ENCODE measurements around the gene ENSA. TPM values are rescaled to one million over a fixed set of nuclear protein-coding genes. Genes with fewer than 3 reads are reported as not detected.
"Not testable (repeated sequence)": the region's sequence is repeated elsewhere in the genome, so short reads cannot be mapped to it uniquely, and the experiment has no call there.

ENSA gene
- total RNA-seq, 1 experiment from 2014 or later, result 254 TPM

DNA sequence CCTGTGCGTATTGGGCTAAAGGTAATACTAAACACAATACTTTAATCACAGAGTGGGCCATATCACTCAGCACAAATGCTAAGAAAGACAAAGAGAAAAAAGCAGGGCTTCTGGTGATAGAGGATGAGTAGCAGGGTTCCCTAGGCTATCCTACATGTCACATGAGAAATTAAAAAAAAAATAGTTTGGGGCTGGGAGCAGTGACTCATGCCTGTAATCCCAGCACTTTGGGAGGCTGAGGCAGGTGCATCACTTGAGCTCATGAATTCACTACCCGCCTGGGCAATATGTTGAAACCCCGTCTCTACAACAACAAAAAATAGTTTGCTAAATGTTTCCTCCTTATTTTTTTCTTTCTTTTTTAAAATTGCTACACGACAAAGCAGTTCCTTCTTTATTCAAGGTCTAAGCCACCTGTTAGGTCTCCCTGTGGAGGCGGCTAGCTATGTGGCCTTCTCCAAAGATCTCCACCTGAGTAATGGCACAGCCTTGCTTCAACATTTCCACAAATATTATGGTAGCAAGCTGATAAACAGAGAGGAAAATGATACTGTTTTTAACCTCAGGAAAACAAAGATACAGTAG is 1.5 kb downstream of the ENSA start (continued):
- TF ChIP-seq NR3C1 (CRISPR knock-in tag; conservative IDR thresholded peaks at IDR 0.05; ENCODE audit: low read depth), result no peak
- no peak for TF ChIP-seq RORB (CRISPR knock-in tag; IDR thresholded peaks at IDR 0.05)

DNA sequence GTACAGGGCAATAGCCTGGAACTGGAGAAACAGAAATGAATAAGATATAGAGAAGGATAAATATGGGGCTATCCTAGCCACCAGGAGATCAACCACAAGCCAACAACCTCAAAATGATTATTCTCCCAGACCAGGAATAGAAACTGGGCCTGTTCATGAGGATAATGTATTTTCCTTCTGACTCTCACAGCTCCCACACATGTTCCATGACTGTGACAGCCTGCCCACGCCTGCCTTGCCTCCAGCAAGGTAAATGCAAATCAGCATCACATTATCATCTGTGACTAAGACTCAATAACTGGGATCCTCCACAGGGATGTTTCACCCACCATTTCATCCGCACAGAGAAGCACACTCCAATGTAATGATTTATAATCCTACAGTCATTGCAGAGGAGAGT is 3.3 kb downstream of the ENSA start:
- TF ChIP-seq GABPB1 (CRISPR knock-in tag; IDR thresholded peaks at IDR 0.05) (no peak), PRRX2 (CRISPR knock-in tag; IDR thresholded peaks at IDR 0.05) (no peak), NR1H2 (CRISPR knock-in tag; IDR thresholded peaks at IDR 0.05) (no peak), ZNF396 (CRISPR knock-in tag; IDR thresholded peaks at IDR 0.05; ENCODE audit: borderline replicate concordance) (no peak), NR3C1 (CRISPR knock-in tag; conservative IDR thresholded peaks at IDR 0.05; ENCODE audit: low read depth) (no peak)
- TF ChIP-seq, protein P1, sequence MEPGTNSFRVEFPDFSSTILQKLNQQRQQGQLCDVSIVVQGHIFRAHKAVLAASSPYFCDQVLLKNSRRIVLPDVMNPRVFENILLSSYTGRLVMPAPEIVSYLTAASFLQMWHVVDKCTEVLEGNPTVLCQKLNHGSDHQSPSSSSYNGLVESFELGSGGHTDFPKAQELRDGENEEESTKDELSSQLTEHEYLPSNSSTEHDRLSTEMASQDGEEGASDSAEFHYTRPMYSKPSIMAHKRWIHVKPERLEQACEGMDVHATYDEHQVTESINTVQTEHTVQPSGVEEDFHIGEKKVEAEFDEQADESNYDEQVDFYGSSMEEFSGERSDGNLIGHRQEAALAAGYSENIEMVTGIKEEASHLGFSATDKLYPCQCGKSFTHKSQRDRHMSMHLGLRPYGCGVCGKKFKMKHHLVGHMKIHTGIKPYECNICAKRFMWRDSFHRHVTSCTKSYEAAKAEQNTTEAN (CRISPR knock-in tag; IDR thresholded peaks at IDR 0.05), result no peak
- TF ChIP-seq, protein P2, sequence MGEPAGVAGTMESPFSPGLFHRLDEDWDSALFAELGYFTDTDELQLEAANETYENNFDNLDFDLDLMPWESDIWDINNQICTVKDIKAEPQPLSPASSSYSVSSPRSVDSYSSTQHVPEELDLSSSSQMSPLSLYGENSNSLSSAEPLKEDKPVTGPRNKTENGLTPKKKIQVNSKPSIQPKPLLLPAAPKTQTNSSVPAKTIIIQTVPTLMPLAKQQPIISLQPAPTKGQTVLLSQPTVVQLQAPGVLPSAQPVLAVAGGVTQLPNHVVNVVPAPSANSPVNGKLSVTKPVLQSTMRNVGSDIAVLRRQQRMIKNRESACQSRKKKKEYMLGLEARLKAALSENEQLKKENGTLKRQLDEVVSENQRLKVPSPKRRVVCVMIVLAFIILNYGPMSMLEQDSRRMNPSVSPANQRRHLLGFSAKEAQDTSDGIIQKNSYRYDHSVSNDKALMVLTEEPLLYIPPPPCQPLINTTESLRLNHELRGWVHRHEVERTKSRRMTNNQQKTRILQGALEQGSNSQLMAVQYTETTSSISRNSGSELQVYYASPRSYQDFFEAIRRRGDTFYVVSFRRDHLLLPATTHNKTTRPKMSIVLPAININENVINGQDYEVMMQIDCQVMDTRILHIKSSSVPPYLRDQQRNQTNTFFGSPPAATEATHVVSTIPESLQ (CRISPR knock-in tag; IDR thresholded peaks at IDR 0.05), result no peak
- TF ChIP-seq, protein P3, sequence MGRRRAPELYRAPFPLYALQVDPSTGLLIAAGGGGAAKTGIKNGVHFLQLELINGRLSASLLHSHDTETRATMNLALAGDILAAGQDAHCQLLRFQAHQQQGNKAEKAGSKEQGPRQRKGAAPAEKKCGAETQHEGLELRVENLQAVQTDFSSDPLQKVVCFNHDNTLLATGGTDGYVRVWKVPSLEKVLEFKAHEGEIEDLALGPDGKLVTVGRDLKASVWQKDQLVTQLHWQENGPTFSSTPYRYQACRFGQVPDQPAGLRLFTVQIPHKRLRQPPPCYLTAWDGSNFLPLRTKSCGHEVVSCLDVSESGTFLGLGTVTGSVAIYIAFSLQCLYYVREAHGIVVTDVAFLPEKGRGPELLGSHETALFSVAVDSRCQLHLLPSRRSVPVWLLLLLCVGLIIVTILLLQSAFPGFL (CRISPR knock-in tag; IDR thresholded peaks at IDR 0.05; ENCODE audit: borderline replicate concordance), result no peak
- TF ChIP-seq, protein P4, sequence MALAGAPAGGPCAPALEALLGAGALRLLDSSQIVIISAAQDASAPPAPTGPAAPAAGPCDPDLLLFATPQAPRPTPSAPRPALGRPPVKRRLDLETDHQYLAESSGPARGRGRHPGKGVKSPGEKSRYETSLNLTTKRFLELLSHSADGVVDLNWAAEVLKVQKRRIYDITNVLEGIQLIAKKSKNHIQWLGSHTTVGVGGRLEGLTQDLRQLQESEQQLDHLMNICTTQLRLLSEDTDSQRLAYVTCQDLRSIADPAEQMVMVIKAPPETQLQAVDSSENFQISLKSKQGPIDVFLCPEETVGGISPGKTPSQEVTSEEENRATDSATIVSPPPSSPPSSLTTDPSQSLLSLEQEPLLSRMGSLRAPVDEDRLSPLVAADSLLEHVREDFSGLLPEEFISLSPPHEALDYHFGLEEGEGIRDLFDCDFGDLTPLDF (CRISPR knock-in tag; IDR thresholded peaks at IDR 0.05), result no peak
- TF ChIP-seq, protein P5, sequence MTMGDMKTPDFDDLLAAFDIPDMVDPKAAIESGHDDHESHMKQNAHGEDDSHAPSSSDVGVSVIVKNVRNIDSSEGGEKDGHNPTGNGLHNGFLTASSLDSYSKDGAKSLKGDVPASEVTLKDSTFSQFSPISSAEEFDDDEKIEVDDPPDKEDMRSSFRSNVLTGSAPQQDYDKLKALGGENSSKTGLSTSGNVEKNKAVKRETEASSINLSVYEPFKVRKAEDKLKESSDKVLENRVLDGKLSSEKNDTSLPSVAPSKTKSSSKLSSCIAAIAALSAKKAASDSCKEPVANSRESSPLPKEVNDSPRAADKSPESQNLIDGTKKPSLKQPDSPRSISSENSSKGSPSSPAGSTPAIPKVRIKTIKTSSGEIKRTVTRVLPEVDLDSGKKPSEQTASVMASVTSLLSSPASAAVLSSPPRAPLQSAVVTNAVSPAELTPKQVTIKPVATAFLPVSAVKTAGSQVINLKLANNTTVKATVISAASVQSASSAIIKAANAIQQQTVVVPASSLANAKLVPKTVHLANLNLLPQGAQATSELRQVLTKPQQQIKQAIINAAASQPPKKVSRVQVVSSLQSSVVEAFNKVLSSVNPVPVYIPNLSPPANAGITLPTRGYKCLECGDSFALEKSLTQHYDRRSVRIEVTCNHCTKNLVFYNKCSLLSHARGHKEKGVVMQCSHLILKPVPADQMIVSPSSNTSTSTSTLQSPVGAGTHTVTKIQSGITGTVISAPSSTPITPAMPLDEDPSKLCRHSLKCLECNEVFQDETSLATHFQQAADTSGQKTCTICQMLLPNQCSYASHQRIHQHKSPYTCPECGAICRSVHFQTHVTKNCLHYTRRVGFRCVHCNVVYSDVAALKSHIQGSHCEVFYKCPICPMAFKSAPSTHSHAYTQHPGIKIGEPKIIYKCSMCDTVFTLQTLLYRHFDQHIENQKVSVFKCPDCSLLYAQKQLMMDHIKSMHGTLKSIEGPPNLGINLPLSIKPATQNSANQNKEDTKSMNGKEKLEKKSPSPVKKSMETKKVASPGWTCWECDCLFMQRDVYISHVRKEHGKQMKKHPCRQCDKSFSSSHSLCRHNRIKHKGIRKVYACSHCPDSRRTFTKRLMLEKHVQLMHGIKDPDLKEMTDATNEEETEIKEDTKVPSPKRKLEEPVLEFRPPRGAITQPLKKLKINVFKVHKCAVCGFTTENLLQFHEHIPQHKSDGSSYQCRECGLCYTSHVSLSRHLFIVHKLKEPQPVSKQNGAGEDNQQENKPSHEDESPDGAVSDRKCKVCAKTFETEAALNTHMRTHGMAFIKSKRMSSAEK (CRISPR knock-in tag; IDR thresholded peaks at IDR 0.05; ENCODE audit: borderline replicate concordance), result no peak
- TF ChIP-seq, protein P6, sequence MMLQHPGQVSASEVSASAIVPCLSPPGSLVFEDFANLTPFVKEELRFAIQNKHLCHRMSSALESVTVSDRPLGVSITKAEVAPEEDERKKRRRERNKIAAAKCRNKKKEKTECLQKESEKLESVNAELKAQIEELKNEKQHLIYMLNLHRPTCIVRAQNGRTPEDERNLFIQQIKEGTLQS (CRISPR knock-in tag; conservative IDR thresholded peaks at IDR 0.05), result no peak
- DNase-seq (ENCODE audit: low spot score) (no peak), ATAC-seq (no peak)
- Mint-ChIP-seq H3K9me3 (no peaks in the 10 kb centered on the region), H3K36me3 (peaks cover 66% of the 10 kb centered on the region), H3K27me3 (ENCODE audit: low read depth) (no peaks in the 10 kb centered on the region), H3K4me3 (no peak overlapping the region), H3K27ac (peak overlapping the region; percentile 90), H3K4me1 (peaks cover 53% of the 10 kb centered on the region)
- CTCF ChIA-PET, result no interaction called here
- POLR2A ChIA-PET, result interaction anchor here (1.0 kb wide), 1 partner anchor 66 kb away, joined by 3 read pairs; no protein-coding TSS in a partner anchor

DNA sequence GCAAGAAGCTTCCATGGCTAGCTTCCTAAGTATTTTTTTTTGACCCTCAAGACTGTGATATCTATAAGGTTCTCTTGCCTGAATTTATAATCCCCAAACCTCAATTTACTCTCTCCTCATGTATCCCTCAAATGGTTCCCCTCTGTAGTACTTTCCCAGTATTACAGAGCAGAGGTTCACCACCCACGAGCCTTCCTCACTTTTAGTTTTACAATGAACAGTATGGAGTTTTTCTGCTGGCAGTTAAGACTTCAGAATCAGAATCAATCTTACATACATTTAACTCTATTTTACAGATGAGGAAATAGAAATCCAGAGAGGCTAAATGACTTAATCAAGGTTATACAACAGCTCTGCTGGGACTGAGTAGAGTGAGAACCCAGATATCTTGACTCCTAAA is 4.9 kb downstream of the ENSA start:
- DNase-seq (ENCODE audit: low spot score); H3K27me3 Mint-ChIP-seq (ENCODE audit: low read depth); ATAC-seq; H3K4me3 Mint-ChIP-seq; H3K9me3 Mint-ChIP-seq: not testable (repeated sequence)
- Mint-ChIP-seq H3K36me3 (peaks cover 77% of the 10 kb centered on the region), H3K27ac (peak overlapping the region; percentile 70), H3K4me1 (peaks cover 46% of the 10 kb centered on the region)
- CTCF ChIA-PET, result interaction anchor here (0.7 to 6.5 kb wide), 2 partner anchors 63 to 233 kb away, joined by 3 to 53 read pairs; no protein-coding TSS in a partner anchor
- POLR2A ChIA-PET, result interaction anchor here (1.0 kb wide), 1 partner anchor 45 kb away, joined by 4 read pairs; the partner anchor contains the start of gene MCL1

DNA sequence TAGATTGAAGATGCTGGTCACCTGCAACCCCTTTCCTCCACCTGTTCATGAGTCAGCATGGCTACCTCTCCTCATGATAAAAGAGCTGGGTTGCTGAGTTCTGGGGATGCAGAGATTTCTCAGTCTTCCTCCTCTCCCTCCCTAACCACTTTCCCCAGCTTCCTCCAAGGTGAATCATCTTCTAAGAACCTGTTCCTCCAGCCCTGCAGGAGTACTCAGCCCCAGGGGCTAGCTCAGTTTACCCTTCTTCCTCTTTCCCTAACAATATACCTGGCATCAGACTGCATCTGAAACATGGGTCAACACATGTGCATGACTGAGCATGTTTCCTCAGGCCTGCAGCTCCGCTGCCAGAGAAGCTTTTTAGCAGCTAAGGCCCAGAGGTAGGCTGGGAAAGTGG is 5.3 kb downstream of the ENSA start:
- DNase-seq (ENCODE audit: low spot score); H3K9me3 Mint-ChIP-seq; H3K4me3 Mint-ChIP-seq; ATAC-seq; H3K27me3 Mint-ChIP-seq (ENCODE audit: low read depth): not testable (repeated sequence)
- POLR2A ChIA-PET, result interaction anchor here (1.0 kb wide), 1 partner anchor 45 kb away, joined by 4 read pairs; the partner anchor contains the start of gene MCL1
- peaks cover 82% of the 10 kb centered on the region for H3K36me3 Mint-ChIP-seq
- CTCF ChIA-PET, result interaction anchor here (0.7 to 6.5 kb wide), 2 partner anchors 63 to 234 kb away, joined by 3 to 53 read pairs; no protein-coding TSS in a partner anchor
- peaks cover 46% of the 10 kb centered on the region for H3K4me1 Mint-ChIP-seq
- peak overlapping the region; percentile 54; the same call in 1 of the 2 replicates for H3K27ac Mint-ChIP-seq

Measured in WTC11 (cell line).